DMS79 treated with DMSO at 0.1 percent for 48 hours (cell line): Measurements from ENCODE around the gene MUSK.
A peak's percentile ranks its signal among the peaks of the same experiment; 100 is the strongest.
"Not testable (repeated sequence)": the region's sequence is repeated elsewhere in the genome, so short reads cannot be mapped to it uniquely, and the experiment has no call there.

Source experiments
- DNase-seq: peaks from one replicate; lab custom pipeline; 2025; lab: John Stamatoyannopoulos, UW

Gene MUSK

DNA sequence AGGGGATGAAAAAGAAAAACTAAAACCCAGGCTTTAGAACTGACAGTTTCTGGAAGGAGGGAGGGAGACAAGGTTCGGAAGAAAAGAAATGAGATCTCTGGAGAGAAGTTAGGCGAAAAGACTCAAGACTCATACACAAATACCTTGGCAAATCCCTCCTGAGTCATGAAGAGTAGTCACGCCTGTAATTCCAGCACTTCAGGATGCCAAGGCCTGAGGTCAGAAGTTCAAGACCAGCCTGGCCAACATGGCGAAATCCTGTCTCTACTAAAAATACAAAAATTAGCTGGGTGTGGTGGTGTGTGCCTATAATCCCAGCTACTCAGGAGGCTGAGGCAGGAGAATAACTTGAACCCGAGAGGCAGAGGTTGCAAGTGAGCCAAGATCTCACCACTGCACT, 27.3 kb downstream of the MUSK start:
- DNase-seq, result not testable (repeated sequence)

DNA sequence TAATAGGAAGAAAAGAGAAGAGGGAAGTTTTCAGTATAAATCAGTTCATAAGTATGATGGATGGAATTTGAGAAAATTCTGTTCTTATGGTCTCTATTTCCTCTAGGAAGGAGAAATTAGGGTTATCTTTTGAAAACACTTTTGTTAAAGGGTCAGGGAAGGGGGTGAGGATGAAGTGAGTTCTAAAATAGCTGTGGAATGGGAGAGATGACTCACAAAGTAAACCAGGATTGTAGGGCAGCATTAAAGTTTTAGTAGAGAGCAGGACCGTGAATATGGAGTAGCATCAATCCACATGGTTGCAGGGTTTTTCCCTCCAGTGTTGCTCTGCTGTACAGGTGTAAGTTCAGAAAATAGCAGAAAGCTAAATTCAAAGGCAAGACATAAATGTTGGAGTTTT, 32.4 kb downstream of the MUSK start:
- no peak for DNase-seq

DNA sequence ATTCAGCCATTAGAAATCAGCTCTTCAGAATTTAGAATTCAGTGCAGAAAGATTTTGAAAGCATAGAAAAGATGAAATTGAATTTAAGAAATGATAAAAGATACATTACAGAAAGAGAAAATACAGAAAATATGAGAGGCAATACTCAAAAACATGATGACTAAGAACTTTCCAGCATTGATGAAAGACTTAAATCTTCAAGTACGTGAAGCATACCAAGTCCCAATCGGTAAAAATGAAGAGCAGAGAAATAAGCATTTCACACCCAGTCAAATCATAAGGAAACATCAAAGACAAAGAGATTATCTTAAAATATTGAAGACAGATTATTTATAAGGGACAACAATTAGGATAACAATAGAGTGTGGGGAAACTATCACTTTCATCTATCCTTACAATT, 35.1 kb downstream of the MUSK start:
- DNase-seq, result no peak

DNA sequence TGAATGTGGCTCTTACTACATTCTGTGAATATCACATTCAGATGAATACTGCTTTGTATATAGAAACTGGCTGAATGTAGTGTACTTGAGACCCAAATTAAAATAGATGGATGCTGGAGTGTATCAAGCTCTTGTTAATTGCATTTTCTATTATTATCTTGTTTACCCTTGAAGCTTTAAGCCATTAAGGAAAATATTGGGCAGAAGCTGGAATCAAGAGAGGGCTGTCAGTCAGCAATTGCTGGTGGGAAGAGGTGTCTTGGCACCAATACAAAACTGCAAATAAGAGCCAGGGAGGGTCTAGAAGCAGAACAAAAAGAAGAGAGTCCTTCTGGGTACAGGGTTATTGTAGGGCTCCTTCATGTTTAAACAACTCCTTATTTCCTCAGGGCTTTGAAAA, 38.8 kb downstream of the MUSK start:
- peak; percentile 99 for DNase-seq

DNA sequence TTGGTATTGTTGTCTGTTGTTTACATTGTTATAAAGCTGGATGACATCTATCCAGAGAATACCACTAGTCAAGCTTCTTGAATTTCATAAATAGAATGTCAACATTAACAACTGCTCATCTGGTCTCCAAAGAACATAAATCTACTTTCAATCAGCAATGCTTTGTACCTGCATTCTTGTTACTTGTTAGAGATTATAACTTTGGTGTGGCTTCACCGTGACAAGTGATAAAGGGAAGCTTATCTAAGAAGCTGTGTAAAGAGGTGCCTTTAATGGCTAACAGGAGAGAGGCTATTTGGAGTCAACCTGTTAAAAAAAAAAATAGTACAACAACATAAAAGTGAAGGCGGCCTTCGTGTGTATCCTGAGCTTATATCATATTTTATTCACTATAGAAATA, 41.8 kb downstream of the MUSK start:
- no peak for DNase-seq

DNA sequence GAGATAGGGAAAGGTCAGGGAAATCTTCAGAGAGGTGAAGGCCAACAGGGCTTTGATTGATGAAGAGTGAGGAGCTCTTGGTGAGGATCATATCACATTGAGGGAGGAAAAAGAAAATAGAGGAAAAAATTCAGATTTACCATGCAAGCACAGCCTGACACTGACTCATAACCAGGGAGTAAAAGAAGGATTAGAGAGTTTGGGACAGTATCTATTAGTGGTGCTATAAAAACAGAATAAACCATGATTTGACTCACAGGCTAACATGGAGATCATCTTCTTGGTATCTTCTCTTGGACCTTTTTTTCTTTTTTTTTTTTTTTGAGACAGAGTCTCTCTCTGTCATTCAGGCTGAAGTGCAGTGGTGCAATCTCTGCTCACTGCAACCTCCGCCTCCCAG, 44.4 kb downstream of the MUSK start:
- DNase-seq, result no peak

DNA sequence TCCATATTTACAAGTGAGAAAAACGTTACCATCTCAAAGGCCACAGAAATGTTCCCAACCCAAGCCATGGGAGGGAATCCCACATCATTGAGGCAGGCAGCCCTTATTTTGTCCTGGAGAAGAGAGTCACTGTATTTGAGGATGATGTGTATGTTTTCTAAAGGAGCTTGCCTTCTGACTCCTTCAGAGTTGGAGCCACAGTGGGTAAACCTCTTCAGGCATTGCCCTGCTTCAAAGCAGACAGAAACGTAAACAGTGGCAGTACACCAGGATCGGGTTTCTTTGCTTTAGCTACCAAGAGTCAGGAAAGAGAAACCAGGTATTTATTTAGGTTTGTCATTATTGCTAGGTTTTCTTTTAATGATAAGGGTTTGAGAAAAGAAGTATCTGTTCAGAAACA, 45.7 kb downstream of the MUSK start:
- DNase-seq, result peak; percentile 74

DNA sequence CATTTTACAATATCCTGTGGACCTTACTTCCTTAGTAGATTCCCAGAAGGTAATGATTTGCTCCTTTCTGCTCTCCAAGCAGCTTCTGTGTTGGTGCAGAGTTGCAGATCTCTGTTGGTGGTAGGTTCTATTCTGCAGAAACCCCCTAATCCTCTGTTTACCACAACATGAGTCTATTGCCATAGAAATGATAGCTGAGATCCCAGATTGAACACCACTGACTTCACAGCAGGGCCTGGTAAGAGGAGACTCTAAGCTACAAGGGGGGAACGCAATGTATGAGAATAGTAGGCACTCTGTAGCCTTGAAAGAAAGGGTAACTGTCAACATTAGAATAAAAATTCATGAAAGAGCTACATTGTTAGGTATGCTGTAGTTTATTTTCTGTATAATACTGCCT, 59.5 kb downstream of the MUSK start:
- no peak for DNase-seq

DNA sequence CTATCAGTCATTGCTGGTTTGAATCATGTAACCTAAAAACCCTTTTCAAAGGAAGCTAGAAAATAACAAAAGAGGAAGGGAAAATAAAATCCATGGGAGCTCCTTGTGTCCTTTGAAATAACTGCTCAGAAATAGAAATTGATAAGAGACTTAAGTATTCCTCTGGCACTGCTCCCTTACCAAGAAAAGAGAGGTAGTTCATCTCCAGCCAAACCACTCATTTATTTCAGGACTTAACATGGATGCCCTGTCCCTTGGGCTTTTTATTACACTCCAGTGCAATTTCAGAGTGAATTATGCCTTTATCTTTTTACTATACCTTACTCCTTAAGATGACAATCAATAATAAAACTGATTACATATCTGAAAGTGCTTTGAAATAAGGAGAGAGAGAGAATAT, 61.0 kb downstream of the MUSK start:
- peak; percentile 48 for DNase-seq

DNA sequence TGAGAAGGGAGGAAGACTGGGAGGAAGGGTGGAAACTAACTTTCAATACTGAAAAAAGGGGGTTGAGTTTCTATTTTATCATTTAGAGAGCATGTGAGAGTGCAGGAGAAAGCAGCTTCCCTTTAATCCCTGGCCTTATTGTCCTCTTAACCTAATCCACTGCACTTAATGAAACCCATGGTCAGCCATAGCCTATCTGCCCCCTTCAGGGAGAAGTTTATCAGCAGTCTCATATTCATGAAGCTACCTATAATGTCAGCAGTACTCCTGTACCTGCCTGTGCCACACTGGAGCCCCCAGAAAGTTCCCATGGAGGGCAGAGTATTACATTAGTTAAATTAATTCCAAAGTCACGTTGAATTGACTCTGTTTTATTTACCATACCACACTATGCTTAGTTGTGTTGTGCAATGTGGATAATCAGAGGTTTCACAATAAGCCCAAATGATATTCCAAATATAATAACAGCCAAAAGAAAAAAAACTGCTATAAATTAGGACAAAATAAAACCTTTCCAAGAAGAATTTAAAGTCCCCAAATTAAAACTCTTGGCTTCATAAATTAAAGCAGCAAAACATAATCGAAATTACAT, 62.9 kb downstream of the MUSK start:
- no peak for DNase-seq

DNA sequence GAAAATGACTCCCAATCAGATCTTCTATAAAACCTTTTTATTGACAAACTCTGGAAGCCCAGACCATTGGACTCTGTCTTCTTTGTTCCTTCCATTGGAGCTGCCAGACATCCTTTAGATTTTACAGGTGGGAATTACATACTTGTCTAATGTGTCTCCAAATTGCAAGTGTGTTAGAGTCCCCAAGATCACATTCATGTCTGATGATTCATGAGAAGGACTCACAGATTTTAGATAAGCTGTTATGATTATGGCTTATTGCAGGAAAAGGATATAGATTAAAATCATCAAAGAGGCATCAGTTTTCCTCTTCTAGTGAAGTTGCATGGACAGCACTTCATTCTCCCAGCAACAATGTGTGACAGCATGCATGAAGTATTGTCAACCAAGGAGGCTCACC, 70.4 kb downstream of the MUSK start:
- DNase-seq, result no peak

DNA sequence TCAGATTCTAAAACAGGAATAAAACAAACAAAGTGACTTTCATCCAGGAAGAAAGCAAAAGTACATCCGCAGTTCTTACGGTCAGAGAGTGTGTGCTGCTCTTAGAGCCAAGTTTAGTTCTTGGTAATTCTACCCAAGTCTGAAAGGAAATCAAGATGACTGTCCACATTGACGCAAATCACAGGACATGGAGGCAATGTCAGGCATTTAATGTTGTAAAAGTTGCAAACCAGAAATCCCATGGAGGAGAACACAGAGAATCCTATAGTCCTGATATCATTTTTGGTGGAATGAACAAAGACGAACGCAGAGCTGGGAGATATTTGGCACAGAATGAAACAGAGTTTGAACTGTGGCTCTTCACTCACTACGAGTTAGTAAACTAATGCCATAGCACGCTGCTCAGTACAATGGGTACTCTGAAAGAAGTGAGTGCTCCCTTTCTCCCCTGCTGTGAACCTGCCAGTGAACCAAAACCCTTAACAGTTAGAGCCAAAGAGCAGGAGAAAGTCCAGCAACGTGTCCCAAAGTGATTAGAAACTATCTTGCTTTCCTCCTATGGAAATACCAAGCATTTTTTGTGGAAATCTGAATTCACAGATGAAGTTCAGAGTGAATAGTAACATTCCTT, 74.3 kb downstream of the MUSK start:
- DNase-seq, result peak; percentile 66

DNA sequence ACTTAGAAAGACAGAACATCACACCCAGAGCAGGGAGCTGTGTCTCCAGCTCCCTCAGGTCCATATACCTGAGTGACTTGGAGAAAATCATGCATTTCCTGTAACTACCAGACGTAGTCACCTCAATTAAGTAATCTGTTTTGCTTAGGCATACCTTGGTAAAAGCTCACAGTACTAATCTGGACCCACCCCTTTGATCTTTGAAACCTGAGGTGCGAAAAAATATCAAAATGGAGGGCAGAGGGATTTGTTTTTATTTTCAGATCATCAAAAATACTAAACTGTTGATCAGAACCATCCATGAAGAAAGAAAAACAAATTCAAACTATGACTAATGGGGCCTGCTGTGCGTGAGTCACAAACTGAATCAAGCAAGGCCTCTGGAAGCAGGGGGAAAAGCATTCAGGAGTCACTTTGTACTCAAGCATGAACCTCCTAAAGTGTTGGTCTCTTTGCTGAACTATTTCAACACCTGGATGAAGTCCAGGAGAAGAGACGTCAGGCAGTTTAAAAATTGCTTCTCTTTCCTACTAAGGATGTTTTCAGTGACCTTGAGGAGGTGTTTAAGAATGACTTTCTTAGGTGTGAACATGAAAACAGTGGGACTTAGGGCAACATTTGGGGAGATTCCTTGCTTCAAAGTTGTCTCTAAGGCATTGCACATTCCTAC, 76.3 kb downstream of the MUSK start:
- DNase-seq, result peak; percentile 93

DNA sequence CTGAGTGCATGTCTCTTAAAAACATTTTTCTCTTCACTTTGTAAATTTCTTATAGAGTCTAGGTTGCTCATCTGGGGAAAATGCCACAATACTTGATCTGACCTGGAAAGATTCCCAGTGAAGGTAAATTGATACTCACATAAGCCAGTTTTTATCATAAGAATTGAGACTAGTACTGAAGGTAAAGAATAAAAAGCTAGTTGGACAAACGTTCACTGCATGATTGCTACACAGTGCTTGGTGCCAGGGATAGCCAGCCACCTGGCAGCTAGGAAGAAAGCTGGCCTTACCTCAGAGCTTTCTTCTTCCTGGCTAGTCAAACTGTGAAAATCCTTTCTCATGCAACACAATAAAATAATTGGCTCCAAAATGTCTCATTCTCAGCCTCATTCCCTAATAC, 77.1 kb downstream of the MUSK start:
- DNase-seq, result peak; percentile 77

DNA sequence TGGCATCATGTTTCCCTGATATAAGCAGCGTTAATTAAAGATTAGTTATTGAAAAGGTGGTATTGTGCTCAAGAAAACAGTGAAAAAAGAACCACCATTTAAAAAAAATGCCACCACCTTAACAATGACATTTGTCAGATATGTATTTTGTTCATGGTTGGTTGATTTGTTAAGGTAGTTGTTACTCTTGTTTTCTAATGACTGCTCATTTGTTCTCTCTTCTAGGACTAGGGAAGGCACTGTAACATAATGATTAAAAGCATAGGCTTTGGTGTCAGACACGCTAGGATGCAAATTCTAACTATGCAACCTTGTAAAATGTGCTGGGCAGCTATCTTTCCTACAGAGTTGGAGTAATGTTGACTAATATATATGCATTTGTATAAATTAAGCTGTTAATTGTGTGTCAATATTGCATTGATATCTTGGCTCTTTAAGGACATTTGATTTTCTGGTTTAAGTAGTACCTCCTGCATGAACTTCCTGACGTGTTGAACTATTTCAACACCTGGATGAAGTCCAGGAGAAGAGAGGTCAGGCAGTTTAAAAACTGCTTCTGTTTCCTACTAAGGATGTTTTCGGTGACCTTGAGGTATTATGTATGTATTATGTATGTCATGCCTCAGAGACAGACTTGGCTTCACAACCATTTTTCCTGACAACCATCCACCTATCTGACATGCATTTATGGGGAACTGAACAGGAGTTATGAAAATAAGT, 77.8 kb downstream of the MUSK start:
- peak; percentile 78 for DNase-seq

DNA sequence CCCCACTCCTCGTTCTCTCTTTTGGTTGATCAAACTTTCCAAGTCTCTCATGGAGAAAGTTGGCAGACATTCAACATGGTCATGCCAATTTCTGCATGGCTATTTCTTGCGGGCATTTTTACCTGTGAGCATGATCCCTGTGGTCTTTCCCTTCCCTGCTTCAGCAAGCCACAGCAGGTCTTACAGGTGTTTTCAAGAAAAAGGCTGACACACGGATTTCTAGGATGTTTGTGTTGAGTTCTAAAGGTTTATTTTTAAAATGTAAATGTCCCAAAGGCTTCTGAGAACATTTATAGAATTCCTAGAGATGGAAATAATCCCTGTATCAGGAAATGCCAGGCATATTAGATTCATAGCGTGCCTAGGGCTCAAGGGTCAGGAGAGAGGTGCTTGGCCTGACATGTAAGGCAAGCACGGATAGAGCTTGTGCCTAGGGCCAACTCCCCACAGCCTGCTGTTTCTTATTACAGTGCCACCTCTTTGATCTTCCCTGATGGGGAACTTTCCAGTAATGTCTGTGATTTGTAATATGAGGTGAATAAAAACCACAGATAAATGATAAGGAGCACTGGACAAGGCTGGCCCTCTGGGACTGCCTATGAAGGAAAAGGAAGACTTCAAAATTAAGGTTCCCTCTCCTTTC, 79.8 kb downstream of the MUSK start:
- peak; percentile 49 for DNase-seq

DNA sequence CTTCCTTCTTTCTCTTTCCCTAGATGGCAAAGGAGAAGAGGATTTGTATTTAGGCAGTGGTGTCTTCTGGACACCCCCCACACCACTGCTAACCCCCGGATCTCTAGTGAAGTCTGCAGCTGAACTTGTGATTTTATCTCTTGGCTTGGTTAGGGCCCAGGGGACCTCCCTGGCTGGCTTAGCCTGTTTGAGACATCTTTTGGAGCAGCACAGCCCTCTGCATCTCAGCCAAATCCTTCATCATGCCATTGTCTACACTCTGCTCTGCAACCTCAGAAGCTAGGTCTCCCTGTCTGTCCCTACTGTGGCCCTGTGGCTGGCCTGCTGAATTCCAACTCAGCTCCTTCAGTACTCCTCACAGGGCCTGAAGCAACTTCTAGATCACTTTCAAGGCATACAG, 81.7 kb downstream of the MUSK start:
- DNase-seq, result no peak

DNA sequence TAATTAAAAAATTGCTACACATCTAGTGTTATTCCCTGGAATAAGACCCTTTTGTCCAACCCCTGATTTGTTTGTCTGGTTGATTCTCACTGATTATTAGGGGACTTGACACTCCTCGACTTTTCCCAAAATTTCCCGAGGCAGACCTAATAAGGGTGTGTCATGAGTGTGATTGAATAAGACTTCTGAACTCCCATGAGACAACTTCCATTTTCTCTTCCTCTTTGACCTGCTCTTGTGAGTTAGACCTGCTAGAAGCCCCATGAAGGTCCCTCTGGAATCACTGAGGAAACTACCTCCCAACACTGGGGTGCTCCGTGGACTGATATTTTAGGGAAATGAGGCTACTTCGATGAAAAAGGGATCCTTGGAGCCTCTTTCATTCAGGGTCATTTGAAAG, 83.4 kb downstream of the MUSK start:
- no peak for DNase-seq

DNA sequence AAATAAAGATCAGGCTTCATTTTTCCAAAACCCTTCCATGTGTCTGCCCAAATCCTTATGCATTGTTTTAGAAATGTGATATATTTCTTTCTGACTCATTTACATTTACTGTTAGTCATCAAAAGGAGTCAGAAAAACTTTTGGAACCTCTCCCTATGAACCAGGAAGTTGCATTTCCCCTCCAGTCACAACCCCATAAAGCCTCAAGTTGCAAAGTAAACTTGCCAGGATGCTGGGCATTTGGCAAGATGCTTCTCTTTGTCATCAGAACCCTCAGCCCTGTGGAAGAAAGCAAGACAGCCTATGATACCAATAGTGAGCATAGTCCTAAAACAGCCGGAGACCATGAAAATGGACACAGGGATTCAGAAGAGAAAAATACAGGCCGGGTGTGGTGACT, 84.2 kb downstream of the MUSK start:
- no peak for DNase-seq

DNA sequence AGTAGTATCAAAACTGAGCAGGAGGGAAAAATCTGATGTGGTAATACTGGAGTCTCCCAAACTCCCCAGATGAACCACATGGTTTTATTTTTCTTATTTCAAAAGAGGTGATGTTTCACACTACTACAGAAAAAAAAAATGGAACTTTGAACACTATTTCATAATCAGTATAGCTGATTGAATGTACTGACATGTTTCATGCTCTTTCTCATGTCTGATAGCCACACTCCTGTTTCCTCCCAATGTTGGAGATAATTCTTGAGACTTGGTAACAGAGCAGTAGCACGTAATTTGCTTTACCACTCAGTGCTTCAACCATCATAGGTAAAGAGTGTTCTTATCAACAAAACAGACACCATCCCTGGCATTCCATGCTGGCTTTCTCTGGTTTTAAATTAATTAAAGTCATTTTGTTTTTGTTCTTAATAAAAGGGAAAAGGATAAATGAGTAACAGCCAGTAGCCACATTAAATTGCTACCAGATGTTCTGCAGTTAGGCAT, 85.2 kb downstream of the MUSK start:
- DNase-seq, result no peak

DNA sequence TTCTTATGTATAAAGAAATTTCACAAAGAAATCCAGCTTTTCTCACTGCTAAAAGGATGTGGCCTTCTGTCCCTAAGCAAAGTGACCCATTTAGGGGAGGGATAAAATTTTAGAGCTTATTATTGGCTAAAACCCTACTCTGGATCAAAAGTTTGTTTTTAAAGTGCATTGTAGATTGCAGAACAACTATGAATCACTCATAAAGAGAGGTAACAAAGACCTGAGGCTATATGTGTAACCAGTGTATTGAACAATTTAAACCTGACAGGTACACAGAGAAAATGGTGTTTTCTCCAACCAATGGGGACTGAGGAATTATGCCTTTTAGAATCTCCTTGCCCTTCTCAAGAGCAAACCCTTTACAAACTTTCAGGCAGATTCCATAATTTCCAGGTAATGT, 86.6 kb downstream of the MUSK start:
- DNase-seq, result no peak

DNA sequence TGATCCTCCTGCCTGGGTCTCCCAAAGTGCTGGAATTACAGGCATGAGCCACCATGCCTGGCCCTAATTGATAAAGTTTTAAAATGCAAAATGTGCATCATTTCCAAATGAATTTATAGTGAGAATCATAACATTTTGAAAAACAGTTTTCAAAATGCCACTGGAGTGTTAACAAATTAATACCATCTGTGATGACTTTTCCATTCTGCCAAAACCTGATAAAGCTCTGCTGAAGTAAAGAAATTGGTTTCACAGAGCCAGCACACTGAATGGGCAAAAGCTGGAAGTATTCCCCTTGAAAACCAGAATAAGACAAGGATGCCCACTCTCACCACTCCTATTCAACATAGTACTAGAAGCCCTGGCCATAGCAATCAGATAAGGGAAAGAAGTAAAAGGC, 89.6 kb downstream of the MUSK start:
- no peak for DNase-seq
